Measurements from ENCODE around the gene CNKSR2. TPM values are rescaled to one million over a fixed set of nuclear protein-coding genes. Genes with fewer than 3 reads are reported as not detected.

CNKSR2 gene
- total and polyA plus RNA-seq, 8 donors: 0.58 to 33.8 (median 4.2) TPM

DNA sequence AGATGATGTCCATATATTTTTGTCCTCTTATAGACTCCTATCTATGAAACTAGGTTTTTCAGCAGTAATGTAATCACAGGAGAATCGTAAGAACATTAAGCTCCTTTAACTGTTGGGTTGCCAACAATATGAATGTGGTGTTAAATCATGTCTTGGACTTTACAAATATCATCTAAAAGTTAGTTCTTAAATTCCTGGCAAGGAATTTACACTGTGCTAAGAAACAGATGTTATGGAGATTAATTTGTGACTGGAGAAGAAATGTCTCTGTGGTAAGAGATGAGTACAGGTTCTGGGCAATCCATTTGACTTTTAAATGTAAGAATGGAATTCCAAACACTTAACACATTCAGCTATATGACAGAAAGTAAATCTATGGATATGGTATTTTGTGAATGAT is 34.6 kb downstream of the CNKSR2 start:
- intact Hi-C loops (cut with DNase I; ENCODE audit: low total_unique reads): no loop called here

DNA sequence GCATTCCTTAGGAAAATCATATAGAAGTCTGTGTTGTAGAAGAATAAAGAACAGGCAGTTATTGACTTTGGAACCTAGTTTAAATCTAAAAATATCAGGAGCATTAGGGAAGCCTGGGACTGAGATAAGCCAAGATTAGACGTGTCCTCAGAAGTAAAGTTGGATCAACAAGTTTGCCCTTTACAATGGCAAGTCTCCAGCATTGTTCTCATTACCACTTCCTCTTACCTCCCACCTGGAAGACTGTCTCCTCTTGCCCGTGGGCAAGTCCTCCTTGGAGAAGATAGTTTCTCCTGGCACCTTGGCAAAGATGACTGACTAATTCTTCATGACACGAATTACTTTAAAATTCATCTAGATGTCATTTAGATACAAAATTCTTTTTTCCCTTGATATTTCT is 37.8 kb downstream of the CNKSR2 start:
- intact Hi-C loops (cut with DNase I; ENCODE audit: low total_unique reads): no loop called here
- Histone ChIP-seq H3K27me3 (no peaks in the 10 kb centered on the region), H3K9me3 (no peaks in the 10 kb centered on the region), H3K4me1 (no peaks in the 10 kb centered on the region), H3K36me3 (no peaks in the 10 kb centered on the region), H3K4me3 (no peak overlapping the region), H3K27ac (no peak overlapping the region)
- TF ChIP-seq POLR2AphosphoS5 (IDR thresholded peaks at IDR 0.05): no peak
- no peak for TF ChIP-seq POLR2A (IDR thresholded peaks at IDR 0.05)
- no peak for TF ChIP-seq EP300 (IDR thresholded peaks at IDR 0.05)
- 24 to 40% (median 29%) methylated on average over 3 of the region's 3 CpGs for WGBS, 5 donors
- no peak for DNase-seq

More for the DNA sequence above, 34.6 kb downstream of the CNKSR2 start:
- no peaks in the 10 kb centered on the region for H3K4me1 ChIP-seq
- no peak for DNase-seq
- TF ChIP-seq EP300 (IDR thresholded peaks at IDR 0.05): no peak
- H3K27me3 ChIP-seq: no peaks in the 10 kb centered on the region
- H3K9me3 ChIP-seq: no peaks in the 10 kb centered on the region
- no peaks in the 10 kb centered on the region for H3K36me3 ChIP-seq
- no peak overlapping the region for H3K27ac ChIP-seq
- WGBS, 5 donors: 20 to 44% (median 34%) methylated on average over 1 of the region's 1 CpG
- H3K4me3 ChIP-seq: no peak overlapping the region

DNA sequence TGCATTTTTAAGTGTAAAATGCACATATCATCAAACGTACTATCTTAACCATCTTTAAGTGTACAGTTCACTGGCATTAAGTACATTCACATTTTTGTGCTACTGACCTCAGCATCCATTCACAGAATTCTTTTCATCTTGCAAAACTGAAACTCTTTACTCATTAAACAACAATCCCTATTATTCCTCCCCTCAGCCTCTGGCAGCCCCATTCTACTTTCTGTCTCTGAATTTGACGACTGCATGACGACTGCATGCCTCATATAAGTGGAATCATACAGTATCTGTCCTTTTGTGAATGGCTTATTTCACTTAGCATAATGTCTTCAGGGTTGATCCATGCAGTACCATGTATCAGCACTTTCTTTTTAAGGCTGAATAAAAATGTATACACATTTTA is 38.7 kb downstream of the CNKSR2 start:
- Histone ChIP-seq H3K36me3 (no peaks in the 10 kb centered on the region), H3K27ac (no peak overlapping the region), H3K4me3 (no peak overlapping the region), H3K4me1 (no peaks in the 10 kb centered on the region), H3K27me3 (no peaks in the 10 kb centered on the region), H3K9me3 (no peaks in the 10 kb centered on the region)
- no peak for DNase-seq
- intact Hi-C loops (cut with DNase I; ENCODE audit: low total_unique reads): no loop called here
- TF ChIP-seq POLR2AphosphoS5 (IDR thresholded peaks at IDR 0.05) (no peak), POLR2A (IDR thresholded peaks at IDR 0.05) (no peak), EP300 (IDR thresholded peaks at IDR 0.05) (no peak)
- TF ChIP-seq, protein P1, sequence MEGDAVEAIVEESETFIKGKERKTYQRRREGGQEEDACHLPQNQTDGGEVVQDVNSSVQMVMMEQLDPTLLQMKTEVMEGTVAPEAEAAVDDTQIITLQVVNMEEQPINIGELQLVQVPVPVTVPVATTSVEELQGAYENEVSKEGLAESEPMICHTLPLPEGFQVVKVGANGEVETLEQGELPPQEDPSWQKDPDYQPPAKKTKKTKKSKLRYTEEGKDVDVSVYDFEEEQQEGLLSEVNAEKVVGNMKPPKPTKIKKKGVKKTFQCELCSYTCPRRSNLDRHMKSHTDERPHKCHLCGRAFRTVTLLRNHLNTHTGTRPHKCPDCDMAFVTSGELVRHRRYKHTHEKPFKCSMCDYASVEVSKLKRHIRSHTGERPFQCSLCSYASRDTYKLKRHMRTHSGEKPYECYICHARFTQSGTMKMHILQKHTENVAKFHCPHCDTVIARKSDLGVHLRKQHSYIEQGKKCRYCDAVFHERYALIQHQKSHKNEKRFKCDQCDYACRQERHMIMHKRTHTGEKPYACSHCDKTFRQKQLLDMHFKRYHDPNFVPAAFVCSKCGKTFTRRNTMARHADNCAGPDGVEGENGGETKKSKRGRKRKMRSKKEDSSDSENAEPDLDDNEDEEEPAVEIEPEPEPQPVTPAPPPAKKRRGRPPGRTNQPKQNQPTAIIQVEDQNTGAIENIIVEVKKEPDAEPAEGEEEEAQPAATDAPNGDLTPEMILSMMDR (IDR thresholded peaks at IDR 0.05): no peak
- 55 to 83% (median 76%) methylated on average over 3 of the region's 3 CpGs for WGBS, 5 donors

DNA sequence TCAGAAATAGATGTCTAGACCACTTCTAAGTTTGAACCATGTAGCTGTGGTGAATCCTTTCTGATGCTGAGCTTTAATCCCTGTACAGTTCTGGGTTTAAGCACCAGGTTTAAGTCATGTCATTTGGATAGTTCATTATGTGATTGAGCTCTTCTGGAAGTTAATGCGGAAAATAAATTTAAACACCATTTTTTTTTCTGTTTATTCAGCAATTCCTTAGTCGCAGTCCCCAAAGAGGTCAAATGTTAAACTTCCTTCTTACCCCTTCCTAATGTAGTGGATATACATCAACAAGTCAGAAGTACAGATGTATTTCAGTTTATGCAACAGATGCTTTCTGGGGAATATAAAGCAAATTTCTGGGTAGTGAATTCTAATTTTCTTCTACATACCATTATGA is 52.9 kb downstream of the CNKSR2 start:
- DNase-seq: no peak
- intact Hi-C loops (cut with DNase I; ENCODE audit: low total_unique reads): no loop called here
- H3K4me1 ChIP-seq: no peaks in the 10 kb centered on the region
- no peak for TF ChIP-seq POLR2A (IDR thresholded peaks at IDR 0.05)
- no peak for TF ChIP-seq EP300 (IDR thresholded peaks at IDR 0.05)
- TF ChIP-seq, protein P1 (IDR thresholded peaks at IDR 0.05): no peak
- TF ChIP-seq POLR2AphosphoS5 (IDR thresholded peaks at IDR 0.05): no peak
- H3K27ac ChIP-seq: no peak overlapping the region
- WGBS, 5 donors: 58 to 78% (median 61%) methylated on average over 2 of the region's 2 CpGs
- no peaks in the 10 kb centered on the region for H3K9me3 ChIP-seq
- no peak overlapping the region for H3K4me3 ChIP-seq
- H3K27me3 ChIP-seq: no peaks in the 10 kb centered on the region
- H3K36me3 ChIP-seq: no peaks in the 10 kb centered on the region

DNA sequence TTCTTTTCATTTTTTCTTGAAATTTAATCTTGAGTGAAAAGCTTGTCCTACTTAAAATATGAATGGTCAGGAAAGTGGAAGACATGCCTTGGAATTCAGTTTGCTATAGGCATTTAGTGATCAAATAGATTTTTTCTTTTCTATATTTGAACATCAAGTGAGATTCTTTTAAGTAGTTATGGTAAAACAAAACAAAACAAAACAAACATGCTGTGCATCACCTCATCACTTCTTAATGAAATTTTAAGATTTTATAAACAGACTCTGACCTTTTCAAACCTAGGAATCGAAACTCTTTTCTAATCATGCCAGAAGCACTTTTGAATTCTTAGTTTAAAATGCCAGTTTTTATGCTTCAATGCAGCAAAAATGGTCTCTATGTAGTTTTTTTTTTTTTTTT is 62.8 kb downstream of the CNKSR2 start:
- no peaks in the 10 kb centered on the region for H3K36me3 ChIP-seq
- H3K4me1 ChIP-seq: no peaks in the 10 kb centered on the region
- DNase-seq: no peak
- no peaks in the 10 kb centered on the region for H3K27me3 ChIP-seq
- no peak for TF ChIP-seq POLR2A (IDR thresholded peaks at IDR 0.05)
- no peak for TF ChIP-seq EP300 (IDR thresholded peaks at IDR 0.05)
- TF ChIP-seq, protein P1 (IDR thresholded peaks at IDR 0.05): no peak
- no peak for TF ChIP-seq POLR2AphosphoS5 (IDR thresholded peaks at IDR 0.05)
- 60 to 97% (median 91%) methylated on average over 1 of the region's 1 CpG for WGBS, 5 donors
- no peaks in the 10 kb centered on the region for H3K9me3 ChIP-seq
- intact Hi-C loops (cut with DNase I; ENCODE audit: low total_unique reads): no loop called here
- no peak overlapping the region for H3K27ac ChIP-seq
- H3K4me3 ChIP-seq: no peak overlapping the region
